ENCODE results near the gene CACNA2D4. TPM values are rescaled to one million over a fixed set of nuclear protein-coding genes. Genes with fewer than 3 reads are reported as not detected.

CACNA2D4 gene
- polyA plus RNA-seq, 1 experiment: 0.22 TPM

GRCh38 chr12:1927751-1928351 is 9.4 kb upstream of the CACNA2D4 start:
- no peak for TF ChIP-seq CTCF (IDR thresholded peaks at IDR 0.05; ENCODE audit: low read depth, low read length)
- CTCF ChIA-PET: interaction anchor here (2.2 kb wide), 1 partner anchor 12 kb away, joined by 10 read pairs; no protein-coding TSS in a partner anchor
- H3K27me3 ChIP-seq (ENCODE audit: control insufficient read depth, insufficient read depth, low read length): peaks cover 50% of the 10 kb centered on the region

DNA sequence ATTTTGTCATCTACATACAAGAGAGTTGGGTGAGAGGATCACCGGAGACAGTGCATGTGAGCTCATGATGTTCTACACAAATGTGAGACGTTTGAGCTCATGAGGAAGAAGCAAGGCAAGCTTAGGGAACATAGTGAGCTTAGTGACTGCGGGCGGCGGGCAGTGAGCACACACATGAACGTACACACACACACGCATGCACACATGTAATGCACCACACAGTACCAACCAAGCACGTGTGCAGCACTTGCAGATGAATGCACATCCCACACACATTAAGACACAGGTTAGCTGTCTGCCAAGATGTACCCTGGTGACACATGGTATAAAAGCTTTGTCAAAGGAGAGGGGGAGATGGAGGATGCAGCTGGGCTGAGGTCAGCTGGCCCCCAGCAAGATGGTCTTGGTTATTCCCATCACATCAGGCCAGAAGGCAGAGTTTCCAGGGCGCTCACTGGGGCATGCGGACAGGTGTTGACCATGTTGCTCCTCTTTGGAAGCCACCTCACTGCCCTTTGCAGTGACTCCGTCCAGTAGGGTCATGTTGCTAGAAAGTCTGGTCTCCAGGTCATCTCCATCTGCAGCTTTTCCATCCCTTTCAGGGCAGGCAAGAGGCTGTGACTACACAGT is 8.7 kb upstream of the CACNA2D4 start:
- Histone ChIP-seq H3K27me3 (ENCODE audit: control insufficient read depth, insufficient read depth, low read length) (peaks cover 55% of the 10 kb centered on the region), H3K4me3 (ENCODE audit: low read depth, low read length) (no peak overlapping the region), H3K27ac (ENCODE audit: low read depth, low read length) (no peak overlapping the region), H3K9me3 (ENCODE audit: control insufficient read depth, insufficient read depth, low read length) (no peaks in the 10 kb centered on the region; the same call in 1 of the 2 replicates)
- no peak for DNase-seq (ENCODE audit: low read depth, low spot score)
- POLR2A ChIA-PET: no interaction called here
- TF ChIP-seq CTCF (IDR thresholded peaks at IDR 0.05; ENCODE audit: low read depth, low read length): no peak
- CTCF ChIA-PET: interaction anchor here (2.2 kb wide), 1 partner anchor 13 kb away, joined by 10 read pairs; no protein-coding TSS in a partner anchor

More at GRCh38 chr12:1927751-1928351, 9.4 kb upstream of the CACNA2D4 start:
- Histone ChIP-seq H3K27ac (ENCODE audit: low read depth, low read length) (no peak overlapping the region), H3K9me3 (ENCODE audit: control insufficient read depth, insufficient read depth, low read length) (no peaks in the 10 kb centered on the region; the same call in 1 of the 2 replicates), H3K4me3 (ENCODE audit: low read depth, low read length) (no peak overlapping the region)
- DNase-seq (ENCODE audit: low read depth, low spot score): no peak
- POLR2A ChIA-PET: no interaction called here

- TF ChIP-seq CTCF (IDR thresholded peaks at IDR 0.05; ENCODE audit: low read depth, low read length): no peak
- CTCF ChIA-PET: interaction anchor here (1.4 to 2.2 kb wide), 2 partner anchors 14 kb away, joined by 3 to 10 read pairs; no protein-coding TSS in a partner anchor
- no peak for DNase-seq (ENCODE audit: low read depth, low spot score)
- H3K4me3 ChIP-seq (ENCODE audit: low read depth, low read length): no peak overlapping the region
- POLR2A ChIA-PET: no interaction called here
- H3K27ac ChIP-seq (ENCODE audit: low read depth, low read length): no peak overlapping the region
- H3K9me3 ChIP-seq (ENCODE audit: control insufficient read depth, insufficient read depth, low read length): no peaks in the 10 kb centered on the region; the same call in 1 of the 2 replicates
- H3K27me3 ChIP-seq (ENCODE audit: control insufficient read depth, insufficient read depth, low read length): peaks cover 55% of the 10 kb centered on the region
Measured at GRCh38 chr12:1926251-1926657, 7.8 kb upstream of the CACNA2D4 start.

- POLR2A ChIA-PET: no interaction called here
- TF ChIP-seq CTCF (IDR thresholded peaks at IDR 0.05; ENCODE audit: low read depth, low read length): no peak
- no peak overlapping the region for H3K27ac ChIP-seq (ENCODE audit: low read depth, low read length)
- H3K9me3 ChIP-seq (ENCODE audit: control insufficient read depth, insufficient read depth, low read length): no peaks in the 10 kb centered on the region; the same call in 1 of the 2 replicates
- CTCF ChIA-PET: interaction anchor here (1.4 kb wide), 1 partner anchor 15 kb away, joined by 3 read pairs; no protein-coding TSS in a partner anchor
- H3K27me3 ChIP-seq (ENCODE audit: control insufficient read depth, insufficient read depth, low read length): peaks cover 59% of the 10 kb centered on the region
- DNase-seq (ENCODE audit: low read depth, low spot score): no peak
- no peak overlapping the region for H3K4me3 ChIP-seq (ENCODE audit: low read depth, low read length)
Measured at GRCh38 chr12:1925684-1926006, 7.2 kb upstream of the CACNA2D4 start.

Measured in AG04450 (cell line).